ENCODE data around the gene ZNF552. TPM values are rescaled to one million over a fixed set of nuclear protein-coding genes. Genes with fewer than 3 reads are reported as not detected.
"Not testable (repeated sequence)": the region's sequence is repeated elsewhere in the genome, so short reads cannot be mapped to it uniquely, and the experiment has no call there.

ZNF552 gene
- total and polyA plus RNA-seq, 2 of the 13 experiments (the other 11 are each of a cell fraction or from before 2014, with no cell fraction given): 8.1 to 16.6 TPM

DNA sequence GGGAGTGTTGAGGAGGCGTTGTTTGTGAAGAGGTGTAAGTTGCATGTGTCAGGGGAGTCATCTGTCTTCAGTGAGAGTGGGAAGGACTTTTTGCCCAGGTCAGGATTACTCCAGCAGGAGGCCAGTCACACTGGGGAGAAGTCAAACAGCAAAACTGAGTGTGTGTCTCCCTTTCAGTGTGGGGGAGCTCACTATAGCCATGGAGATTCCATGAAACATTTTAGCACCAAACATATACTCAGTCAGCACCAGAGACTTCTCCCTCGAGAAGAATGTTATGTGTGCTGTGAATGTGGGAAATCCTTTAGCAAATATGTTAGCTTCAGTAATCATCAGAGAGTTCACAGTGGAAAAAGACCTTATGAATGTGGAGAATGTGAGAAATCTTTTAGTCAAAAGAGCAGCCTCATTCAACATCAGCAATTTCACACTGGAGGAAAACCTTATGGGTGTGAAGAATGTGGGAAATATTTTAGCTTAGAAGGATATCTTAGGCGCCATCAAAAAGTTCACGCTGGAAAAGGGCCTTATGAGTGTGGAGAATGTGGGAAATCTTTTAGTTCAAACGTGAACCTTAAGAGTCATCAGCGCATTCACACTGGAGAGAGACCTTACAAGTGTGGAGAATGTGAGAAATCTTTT lies 26.5 kb upstream of the ZNF552 start:
- peaks cover 7 to 46% of the 10 kb centered on the region in 2 experiments; a peak in 4 of 5 replicates for H3K36me3 ChIP-seq (replicated peaks in 1 of 2; ENCODE audit: control insufficient read depth in 1 of 2, insufficient read depth in 2 of 2, low read length in 2 of 2)
- no peak overlapping the region for H3K4me3 ChIP-seq (replicated peaks in 1 of 3; ENCODE audit: insufficient read depth in 1 of 3, low read depth in 2 of 3, low read length in 3 of 3)
- WGBS (ENCODE audit: low lambda C conversion rate): 94% methylated on average over 6 of the region's 6 CpGs
- intact Hi-C loops (cut with micrococcal nuclease; ENCODE audit: unreplicated experiment): no loop called here
- no peak overlapping the region for H3K9ac ChIP-seq (ENCODE audit: insufficient read depth, low read depth, low read length)
- in situ Hi-C loops (cut with HindIII; ENCODE audit: extremely low pct_ligation_motif_present, low pct_unique_long_range_greater_than_20kb): no loop called here
- ChIA-PET POLR2A (no interaction called here), CTCF (ENCODE audit: low intra/inter-chr PET ratio, low total read pairs) (no interaction called here)
- H3K4me1 ChIP-seq (ENCODE audit: insufficient read depth, low read length): no peaks in the 10 kb centered on the region
- DNase-seq (ENCODE audit: low spot score): no peak
- H3K27me3 ChIP-seq (ENCODE audit: control insufficient read depth in 1 of 2, insufficient read depth in 2 of 2, low read length in 2 of 2): no peaks in the 10 kb centered on the region
- no peak for TF ChIP-seq HOXA9 (CRISPR knock-in tag; IDR thresholded peaks at IDR 0.05; ENCODE audit: borderline replicate concordance)
- TF ChIP-seq, protein P1, sequence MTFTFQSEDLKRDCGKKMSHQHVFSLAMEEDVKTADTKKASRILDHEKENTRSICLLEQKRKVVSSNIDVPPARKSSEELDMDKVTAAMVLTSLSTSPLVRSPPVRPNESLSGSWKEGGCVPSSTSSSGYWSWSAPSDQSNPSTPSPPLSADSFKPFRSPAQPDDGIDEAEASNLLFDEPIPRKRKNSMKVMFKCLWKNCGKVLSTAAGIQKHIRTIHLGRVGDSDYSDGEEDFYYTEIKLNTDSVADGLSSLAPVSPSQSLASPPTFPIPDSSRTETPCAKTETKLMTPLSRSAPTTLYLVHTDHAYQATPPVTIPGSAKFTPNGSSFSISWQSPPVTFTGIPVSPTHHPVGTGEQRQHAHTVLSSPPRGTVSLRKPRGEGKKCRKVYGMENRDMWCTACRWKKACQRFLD (CRISPR knock-in tag; IDR thresholded peaks at IDR 0.05; ENCODE audit: borderline replicate concordance): no peak
- TF ChIP-seq, protein P2, sequence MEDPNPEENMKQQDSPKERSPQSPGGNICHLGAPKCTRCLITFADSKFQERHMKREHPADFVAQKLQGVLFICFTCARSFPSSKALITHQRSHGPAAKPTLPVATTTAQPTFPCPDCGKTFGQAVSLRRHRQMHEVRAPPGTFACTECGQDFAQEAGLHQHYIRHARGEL (CRISPR knock-in tag; IDR thresholded peaks at IDR 0.05): no peak
- TF ChIP-seq MTF1 (CRISPR knock-in tag; IDR thresholded peaks at IDR 0.05): no peak
- no peak for TF ChIP-seq PRPF4 (IDR thresholded peaks at IDR 0.05; ENCODE audit: low read depth, low read length, poor library complexity, severe bottlenecking)
- no peak for TF ChIP-seq ZNF232 (CRISPR knock-in tag; IDR thresholded peaks at IDR 0.05; ENCODE audit: borderline replicate concordance)
- no peak for TF ChIP-seq ZFP82 (CRISPR knock-in tag; IDR thresholded peaks at IDR 0.05; ENCODE audit: borderline replicate concordance)
- TF ChIP-seq, protein P3, sequence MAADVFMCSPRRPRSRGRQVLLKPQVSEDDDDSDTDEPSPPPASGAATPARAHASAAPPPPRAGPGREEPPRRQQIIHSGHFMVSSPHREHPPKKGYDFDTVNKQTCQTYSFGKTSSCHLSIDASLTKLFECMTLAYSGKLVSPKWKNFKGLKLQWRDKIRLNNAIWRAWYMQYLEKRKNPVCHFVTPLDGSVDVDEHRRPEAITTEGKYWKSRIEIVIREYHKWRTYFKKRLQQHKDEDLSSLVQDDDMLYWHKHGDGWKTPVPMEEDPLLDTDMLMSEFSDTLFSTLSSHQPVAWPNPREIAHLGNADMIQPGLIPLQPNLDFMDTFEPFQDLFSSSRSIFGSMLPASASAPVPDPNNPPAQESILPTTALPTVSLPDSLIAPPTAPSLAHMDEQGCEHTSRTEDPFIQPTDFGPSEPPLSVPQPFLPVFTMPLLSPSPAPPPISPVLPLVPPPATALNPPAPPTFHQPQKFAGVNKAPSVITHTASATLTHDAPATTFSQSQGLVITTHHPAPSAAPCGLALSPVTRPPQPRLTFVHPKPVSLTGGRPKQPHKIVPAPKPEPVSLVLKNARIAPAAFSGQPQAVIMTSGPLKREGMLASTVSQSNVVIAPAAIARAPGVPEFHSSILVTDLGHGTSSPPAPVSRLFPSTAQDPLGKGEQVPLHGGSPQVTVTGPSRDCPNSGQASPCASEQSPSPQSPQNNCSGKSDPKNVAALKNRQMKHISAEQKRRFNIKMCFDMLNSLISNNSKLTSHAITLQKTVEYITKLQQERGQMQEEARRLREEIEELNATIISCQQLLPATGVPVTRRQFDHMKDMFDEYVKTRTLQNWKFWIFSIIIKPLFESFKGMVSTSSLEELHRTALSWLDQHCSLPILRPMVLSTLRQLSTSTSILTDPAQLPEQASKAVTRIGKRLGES (CRISPR knock-in tag; IDR thresholded peaks at IDR 0.05; ENCODE audit: borderline replicate concordance): no peak
- TF ChIP-seq RBFOX2 (IDR thresholded peaks at IDR 0.05; ENCODE audit: low read depth, low read length): no peak
- no peak for TF ChIP-seq KAT2B (IDR thresholded peaks at IDR 0.05; ENCODE audit: borderline replicate concordance, low read depth, low read length)
- H2AFZ ChIP-seq (ENCODE audit: low read length): no peak overlapping the region
- BruUV-seq (replicated peaks): no TSS peak
- no peak for ATAC-seq
- H3K4me2 ChIP-seq (ENCODE audit: low read depth, low read length): no peak overlapping the region
- H3K9me3 ChIP-seq (ENCODE audit: low read length): no peaks in the 10 kb centered on the region
- FAIRE-seq: no peak
- no peaks in the 10 kb centered on the region for H4K20me1 ChIP-seq (ENCODE audit: insufficient read depth, low read length)
- H3K27ac ChIP-seq (ENCODE audit: extremely low read length, insufficient read depth, low read length): no peak overlapping the region
- H3K79me2 ChIP-seq (ENCODE audit: insufficient read depth, low read length): peaks cover 18% of the 10 kb centered on the region

DNA sequence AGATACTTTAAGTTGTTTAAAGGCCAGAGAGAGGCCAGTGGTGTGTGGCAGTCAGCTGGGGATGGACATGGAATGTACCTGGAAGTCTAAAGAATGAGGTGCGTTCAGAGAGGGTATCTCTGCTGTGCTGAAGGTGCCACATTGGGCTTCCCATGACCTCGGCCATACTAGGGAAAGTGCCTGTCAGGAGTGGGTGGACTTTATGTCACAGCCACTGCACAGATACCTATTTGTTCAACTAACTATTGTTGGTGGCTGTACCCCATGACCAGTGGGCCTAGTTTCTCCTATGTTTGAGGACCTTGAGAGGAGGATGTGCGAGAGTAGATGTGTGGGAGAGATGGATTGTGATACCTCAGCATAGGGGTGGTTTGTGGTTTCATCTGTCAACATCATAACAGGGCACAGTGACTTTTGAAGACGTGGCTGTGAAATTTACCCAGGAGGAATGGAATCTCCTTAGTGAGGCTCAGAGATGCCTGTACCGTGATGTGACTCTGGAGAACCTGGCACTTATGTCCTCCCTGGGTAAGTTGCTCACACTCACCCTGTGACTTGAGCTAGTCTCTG lies 24.0 kb upstream of the ZNF552 start:
- BruUV-seq (replicated peaks); ATAC-seq; H3K9me3 ChIP-seq (ENCODE audit: low read length); DNase-seq (ENCODE audit: low spot score); H3K27ac ChIP-seq (ENCODE audit: extremely low read length, insufficient read depth, low read length); CTCF ChIA-PET (ENCODE audit: low intra/inter-chr PET ratio, low total read pairs); intact Hi-C loops (cut with micrococcal nuclease; ENCODE audit: unreplicated experiment); H3K27me3 ChIP-seq (ENCODE audit: control insufficient read depth in 1 of 2, insufficient read depth in 2 of 2, low read length in 2 of 2); H3K4me3 ChIP-seq (replicated peaks in 1 of 3; ENCODE audit: insufficient read depth in 1 of 3, low read depth in 2 of 3, low read length in 3 of 3); POLR2A ChIA-PET; H3K9ac ChIP-seq (ENCODE audit: insufficient read depth, low read depth, low read length); H2AFZ ChIP-seq (ENCODE audit: low read length); H4K20me1 ChIP-seq (ENCODE audit: insufficient read depth, low read length); in situ Hi-C loops (cut with HindIII; ENCODE audit: extremely low pct_ligation_motif_present, low pct_unique_long_range_greater_than_20kb); H3K4me2 ChIP-seq (ENCODE audit: low read depth, low read length); H3K4me1 ChIP-seq (ENCODE audit: insufficient read depth, low read length); H3K79me2 ChIP-seq (ENCODE audit: insufficient read depth, low read length); FAIRE-seq: not testable (repeated sequence)
- WGBS (ENCODE audit: low lambda C conversion rate): 87% methylated on average over 3 of the region's 5 CpGs
- peaks cover 7 to 29% of the 10 kb centered on the region in 2 experiments; a peak in 4 of 5 replicates for H3K36me3 ChIP-seq (replicated peaks in 1 of 2; ENCODE audit: control insufficient read depth in 1 of 2, insufficient read depth in 2 of 2, low read length in 2 of 2)
